Non-pigmented ciliary epithelial cell (primary cell): ENCODE results near the gene IQCE.
"Not testable (repeated sequence)": the region's sequence is repeated elsewhere in the genome, so short reads cannot be mapped to it uniquely, and the experiment has no call there.

Source experiments
- DNase-seq: peaks from one replicate; pipeline ENCODE4 v3.0.0-alpha.2; 2010; ENCODE audit warnings: low read depth

The IQCE gene

GRCh38 chr7:2555121-2556052, 3.4 kb upstream of the IQCE start, which contains the start of gene BRAT1:
Gene BRAT1, minus strand, starts transcription at chr7:2555524. Its CDS starts 1,093 bp downstream, at chr7:2554431.
- DNase-seq = peak; percentile 75

GRCh38 chr7:2559283-2559950, 638 bp downstream of the IQCE start:
- no peak for DNase-seq

- DNase-seq = not testable (repeated sequence)
These were observed 5.2 kb downstream of the IQCE start for GRCh38 chr7:2563955-2564354.

GRCh38 chr7:2564970-2565540, 6.3 kb downstream of the IQCE start:
- DNase-seq = no peak

- no peak for DNase-seq
These were observed 7.6 kb downstream of the IQCE start for GRCh38 chr7:2566348-2566889.

GRCh38 chr7:2566890-2567678, 8.3 kb downstream of the IQCE start:
- no peak for DNase-seq

- DNase-seq = no peak
These were observed 9.0 kb downstream of the IQCE start for GRCh38 chr7:2567679-2568278.

- DNase-seq = no peak
These were observed 9.9 kb downstream of the IQCE start for GRCh38 chr7:2568521-2569223.

- DNase-seq = no peak
These were observed 10.6 kb downstream of the IQCE start for GRCh38 chr7:2569421-2569820.

GRCh38 chr7:2570021-2570420, 11.2 kb downstream of the IQCE start:
- no peak for DNase-seq

GRCh38 chr7:2571409-2571808, 12.6 kb downstream of the IQCE start:
- DNase-seq = no peak

- no peak for DNase-seq
These were observed 13.5 kb downstream of the IQCE start for GRCh38 chr7:2572101-2572842.

GRCh38 chr7:2573761-2574160, 15.0 kb downstream of the IQCE start:
- DNase-seq = no peak

- DNase-seq = no peak
These were observed 16.4 kb downstream of the IQCE start for GRCh38 chr7:2575046-2575732.

GRCh38 chr7:2575733-2576340, 17.1 kb downstream of the IQCE start:
- DNase-seq = no peak

GRCh38 chr7:2576742-2577491, 18.1 kb downstream of the IQCE start:
- no peak for DNase-seq

- no peak for DNase-seq
These were observed 19.3 kb downstream of the IQCE start for GRCh38 chr7:2577914-2578680.
